ENCODE measurements around the gene MAP7.
"Not testable (repeated sequence)": the region's sequence is repeated elsewhere in the genome, so short reads cannot be mapped to it uniquely, and the experiment has no call there.

The MAP7 gene

GRCh38 chr6:136501514-136501913 is 48.7 kb downstream of the MAP7 start:
- DNase-seq = no peak

GRCh38 chr6:136501096-136501495 is 49.1 kb downstream of the MAP7 start:
- no peak for DNase-seq

- no peak for DNase-seq
These were observed 49.8 kb downstream of the MAP7 start for GRCh38 chr6:136500414-136500813.

- no peak for DNase-seq
These were observed 50.9 kb downstream of the MAP7 start for GRCh38 chr6:136499370-136499769.

- DNase-seq = not testable (repeated sequence)
These were observed 53.8 kb downstream of the MAP7 start for GRCh38 chr6:136496449-136496848.

GRCh38 chr6:136494710-136495109 is 55.5 kb downstream of the MAP7 start:
- no peak for DNase-seq

- no peak for DNase-seq
These were observed 56.2 kb downstream of the MAP7 start for GRCh38 chr6:136494059-136494458.

- no peak for DNase-seq
These were observed 57.8 kb downstream of the MAP7 start for GRCh38 chr6:136492409-136492808.

GRCh38 chr6:136491754-136492153 is 58.5 kb downstream of the MAP7 start:
- no peak for DNase-seq

GRCh38 chr6:136491251-136491650 is 59.0 kb downstream of the MAP7 start:
- no peak for DNase-seq

- DNase-seq = not testable (repeated sequence)
These were observed 60.6 kb downstream of the MAP7 start for GRCh38 chr6:136489689-136490033.

GRCh38 chr6:136487759-136488425 is 62.3 kb downstream of the MAP7 start:
- DNase-seq = no peak

- DNase-seq = no peak
These were observed 63.9 kb downstream of the MAP7 start for GRCh38 chr6:136486357-136486756.

GRCh38 chr6:136483906-136484305 is 66.3 kb downstream of the MAP7 start:
- DNase-seq = no peak

- not testable (repeated sequence) for DNase-seq
These were observed 67.2 kb downstream of the MAP7 start for GRCh38 chr6:136483005-136483404.

- no peak for DNase-seq
These were observed 72.7 kb downstream of the MAP7 start for GRCh38 chr6:136477548-136477947.

- DNase-seq = no peak
These were observed 74.5 kb downstream of the MAP7 start for GRCh38 chr6:136475686-136476085.

GRCh38 chr6:136474241-136474640 is 76.0 kb downstream of the MAP7 start:
- no peak for DNase-seq

GRCh38 chr6:136471922-136472321 is 78.3 kb downstream of the MAP7 start:
- DNase-seq = no peak

- DNase-seq = no peak
These were observed 78.8 kb downstream of the MAP7 start for GRCh38 chr6:136471372-136471771.

GRCh38 chr6:136470044-136470443 is 80.2 kb downstream of the MAP7 start:
- no peak for DNase-seq

- DNase-seq = no peak
These were observed 81.1 kb downstream of the MAP7 start for GRCh38 chr6:136469154-136469553.

GRCh38 chr6:136468711-136469110 is 81.5 kb downstream of the MAP7 start:
- no peak for DNase-seq

GRCh38 chr6:136467186-136467585 is 83.0 kb downstream of the MAP7 start:
- no peak for DNase-seq

- DNase-seq = no peak
These were observed 83.4 kb downstream of the MAP7 start for GRCh38 chr6:136466777-136467176.

Data from effector CD4-positive, alpha-beta T cell (primary cell).